Cardiac fibroblast (primary cell): ENCODE measurements around the gene PIGK.

Experiments used
- DNase-seq, 2 donors: peaks; one replicate each; pipeline versions ENCODE4 v3.0.0 to v3.0.0-alpha.2; 2010; ENCODE audit warnings: low read depth in 2 of 2
- H3K4me3 ChIP-seq, 2 donors: replicated peaks in 1 of 2; 1 replicate in 1 of 2; 2 replicates in 1 of 2; pipeline ENCODE4 v1.5.1; 2011; ENCODE audit warnings: low read depth in 2 of 2, low read length in 2 of 2, mild to moderate bottlenecking in 2 of 2, moderate library complexity in 1 of 2
- CTCF ChIP-seq: IDR thresholded peaks from one replicate; pipeline ENCODE4 v1.5.1; 2011; ENCODE audit warnings: low read depth, mild to moderate bottlenecking, low read length, inconsistent platforms

Gene PIGK

GRCh38 chr1:77089756-77090155 is 129.5 kb downstream of the PIGK start:
- DNase-seq: no peak
- no peak for TF ChIP-seq CTCF
- no peak overlapping the region for H3K4me3 ChIP-seq

- no peak overlapping the region for H3K4me3 ChIP-seq
- DNase-seq: no peak
- no peak for TF ChIP-seq CTCF
Measured at GRCh38 chr1:77085109-77085508, 134.1 kb downstream of the PIGK start.

GRCh38 chr1:77084457-77084856 is 134.8 kb downstream of the PIGK start:
- no peak for TF ChIP-seq CTCF
- no peak for DNase-seq
- no peak overlapping the region for H3K4me3 ChIP-seq

- no peak for TF ChIP-seq CTCF
- DNase-seq: no peak
- H3K4me3 ChIP-seq: no peak overlapping the region
Measured at GRCh38 chr1:77081834-77082233, 137.4 kb downstream of the PIGK start.

GRCh38 chr1:77076759-77077158 is 142.5 kb downstream of the PIGK start:
- TF ChIP-seq CTCF: no peak
- H3K4me3 ChIP-seq: no peak overlapping the region
- DNase-seq: no peak

GRCh38 chr1:77068013-77068412 is 151.2 kb downstream of the PIGK start:
- TF ChIP-seq CTCF: no peak
- no peak overlapping the region for H3K4me3 ChIP-seq
- no peak for DNase-seq

- no peak for TF ChIP-seq CTCF
- DNase-seq: no peak
- H3K4me3 ChIP-seq: no peak overlapping the region
Measured at GRCh38 chr1:77065693-77066342, 153.4 kb downstream of the PIGK start.
